Urothelium cell line (cell line): ENCODE measurements around the gene STRIT1.
"Not testable (repeated sequence)": the region's sequence is repeated elsewhere in the genome, so short reads cannot be mapped to it uniquely, and the experiment has no call there.

ENCODE experiments used
- DNase-seq: peaks from one replicate; pipeline ENCODE4 v3.0.0; 2011; ENCODE audit warnings: low spot score, mixed read lengths
- FAIRE-seq: peaks from 2 replicates; lab custom pipeline; 2011; peaks lifted over from hg19 to GRCh38; lab: Jason Lieb, UNC

Gene STRIT1

GRCh38 chr3:155313916-155314315 is 20.4 kb upstream of the STRIT1 start:
- FAIRE-seq (no peak), DNase-seq (no peak)

- no peak for FAIRE-seq
- no peak for DNase-seq
Observed at GRCh38 chr3:155313300-155313699, 19.8 kb upstream of the STRIT1 start.

- no peak for DNase-seq
- no peak for FAIRE-seq
Observed at GRCh38 chr3:155312781-155313180, 19.3 kb upstream of the STRIT1 start.

GRCh38 chr3:155309581-155309980 is 16.1 kb upstream of the STRIT1 start:
- no peak for DNase-seq
- FAIRE-seq: no peak

GRCh38 chr3:155308831-155309230 is 15.3 kb upstream of the STRIT1 start:
- FAIRE-seq (no peak), DNase-seq (no peak)

GRCh38 chr3:155307183-155307582 is 13.7 kb upstream of the STRIT1 start:
- DNase-seq (no peak), FAIRE-seq (no peak)

GRCh38 chr3:155304394-155304793 is 10.9 kb upstream of the STRIT1 start:
- no peak for FAIRE-seq

GRCh38 chr3:155303540-155304097 is 10.1 kb upstream of the STRIT1 start:
- FAIRE-seq (no peak), DNase-seq (no peak)

More at GRCh38 chr3:155304394-155304793, 10.9 kb upstream of the STRIT1 start:
- no peak for DNase-seq

GRCh38 chr3:155302891-155303290 is 9.4 kb upstream of the STRIT1 start:
- FAIRE-seq (no peak), DNase-seq (no peak)

GRCh38 chr3:155302481-155302880 is 9.0 kb upstream of the STRIT1 start:
- DNase-seq: no peak
- no peak for FAIRE-seq

- DNase-seq: no peak
- no peak for FAIRE-seq
Observed at GRCh38 chr3:155297100-155297499, 3.6 kb upstream of the STRIT1 start.

GRCh38 chr3:155296413-155296812 is 2.9 kb upstream of the STRIT1 start:
- FAIRE-seq: no peak

GRCh38 chr3:155292693-155293092 is 790 bp downstream of the STRIT1 start:
- FAIRE-seq: no peak
- DNase-seq: no peak

More at GRCh38 chr3:155296413-155296812, 2.9 kb upstream of the STRIT1 start:
- DNase-seq: no peak

GRCh38 chr3:155292133-155292532 is 1.4 kb downstream of the STRIT1 start:
- no peak for FAIRE-seq
- no peak for DNase-seq

- DNase-seq (no peak), FAIRE-seq (no peak)
Observed at GRCh38 chr3:155286736-155287135, 6.7 kb downstream of the STRIT1 start.

- FAIRE-seq (no peak), DNase-seq (no peak)
Observed at GRCh38 chr3:155285936-155286335, 7.5 kb downstream of the STRIT1 start.

GRCh38 chr3:155283092-155284056 is 10.1 kb downstream of the STRIT1 start:
- no peak for FAIRE-seq

GRCh38 chr3:155282385-155283091 is 10.9 kb downstream of the STRIT1 start:
- no peak for DNase-seq
- no peak for FAIRE-seq

More at GRCh38 chr3:155283092-155284056, 10.1 kb downstream of the STRIT1 start:
- no peak for DNase-seq

- FAIRE-seq (no peak), DNase-seq (no peak)
Observed at GRCh38 chr3:155281912-155282311, 11.6 kb downstream of the STRIT1 start.

- FAIRE-seq: not testable (repeated sequence)
Observed at GRCh38 chr3:155276089-155276488, 17.4 kb downstream of the STRIT1 start.

GRCh38 chr3:155275159-155275754 is 18.2 kb downstream of the STRIT1 start:
- not testable (repeated sequence) for DNase-seq, FAIRE-seq

More at GRCh38 chr3:155276089-155276488, 17.4 kb downstream of the STRIT1 start:
- not testable (repeated sequence) for DNase-seq
